Measurements from ENCODE around the gene ZMYND8.

The ZMYND8 gene

GRCh38 chr20:47357296-47358038 is 968 bp upstream of the ZMYND8 start:
- DNase-seq: peak; percentile 85
- in situ Hi-C loops (cut with HindIII; ENCODE audit: low pct_ligation_motif_present, low pct_unique_long_range_greater_than_20kb, low sequenced_read_pairs): no loop called here

- in situ Hi-C loops (cut with HindIII; ENCODE audit: low pct_ligation_motif_present, low pct_unique_long_range_greater_than_20kb, low sequenced_read_pairs): no loop called here
- no peak for DNase-seq
These were observed 326 bp downstream of the ZMYND8 start for GRCh38 chr20:47356220-47356525.

DNA sequence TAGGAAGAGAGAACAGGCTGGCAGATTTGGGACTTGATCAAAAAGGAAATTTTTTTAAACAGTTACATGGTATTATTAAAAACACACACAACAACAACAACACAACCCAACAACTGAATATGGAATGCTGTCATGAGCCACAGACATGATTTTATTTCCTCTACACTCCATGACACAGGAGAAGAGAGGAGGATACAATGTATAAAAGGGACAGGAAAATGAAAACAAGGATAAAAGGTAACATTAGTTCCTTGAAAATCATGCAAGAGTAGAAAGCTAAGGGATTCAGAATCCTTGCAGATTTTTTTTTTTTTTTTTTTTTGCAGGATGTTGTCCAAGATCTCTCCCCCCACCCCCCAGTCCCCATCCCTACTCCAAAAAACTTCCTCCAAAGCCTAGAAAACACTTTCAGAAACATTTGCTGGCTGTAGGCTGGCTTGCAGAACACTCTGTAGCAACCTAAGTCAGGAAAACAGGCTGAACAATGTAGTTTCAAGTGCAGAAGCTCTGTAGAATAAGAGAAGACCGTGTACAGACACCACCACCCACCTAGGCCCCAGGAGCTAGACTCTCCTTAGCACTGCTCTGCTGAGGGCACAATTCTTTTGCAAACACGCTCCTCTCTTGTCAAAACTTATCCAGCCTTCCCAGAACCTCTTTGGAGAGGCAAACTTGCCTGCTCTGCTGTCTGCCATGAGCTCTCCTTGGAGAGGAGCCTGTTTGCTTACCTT is 845 bp downstream of the ZMYND8 start:
- DNase-seq: no peak
- in situ Hi-C loops (cut with HindIII; ENCODE audit: low pct_ligation_motif_present, low pct_unique_long_range_greater_than_20kb, low sequenced_read_pairs): no loop called here

- DNase-seq: no peak
- in situ Hi-C loops (cut with HindIII; ENCODE audit: low pct_ligation_motif_present, low pct_unique_long_range_greater_than_20kb, low sequenced_read_pairs): no loop called here
These were observed 1.6 kb downstream of the ZMYND8 start for GRCh38 chr20:47354714-47355488.

- DNase-seq: no peak
- in situ Hi-C loops (cut with HindIII; ENCODE audit: low pct_ligation_motif_present, low pct_unique_long_range_greater_than_20kb, low sequenced_read_pairs): no loop called here
These were observed 2.1 kb downstream of the ZMYND8 start for GRCh38 chr20:47354464-47354713.

DNA sequence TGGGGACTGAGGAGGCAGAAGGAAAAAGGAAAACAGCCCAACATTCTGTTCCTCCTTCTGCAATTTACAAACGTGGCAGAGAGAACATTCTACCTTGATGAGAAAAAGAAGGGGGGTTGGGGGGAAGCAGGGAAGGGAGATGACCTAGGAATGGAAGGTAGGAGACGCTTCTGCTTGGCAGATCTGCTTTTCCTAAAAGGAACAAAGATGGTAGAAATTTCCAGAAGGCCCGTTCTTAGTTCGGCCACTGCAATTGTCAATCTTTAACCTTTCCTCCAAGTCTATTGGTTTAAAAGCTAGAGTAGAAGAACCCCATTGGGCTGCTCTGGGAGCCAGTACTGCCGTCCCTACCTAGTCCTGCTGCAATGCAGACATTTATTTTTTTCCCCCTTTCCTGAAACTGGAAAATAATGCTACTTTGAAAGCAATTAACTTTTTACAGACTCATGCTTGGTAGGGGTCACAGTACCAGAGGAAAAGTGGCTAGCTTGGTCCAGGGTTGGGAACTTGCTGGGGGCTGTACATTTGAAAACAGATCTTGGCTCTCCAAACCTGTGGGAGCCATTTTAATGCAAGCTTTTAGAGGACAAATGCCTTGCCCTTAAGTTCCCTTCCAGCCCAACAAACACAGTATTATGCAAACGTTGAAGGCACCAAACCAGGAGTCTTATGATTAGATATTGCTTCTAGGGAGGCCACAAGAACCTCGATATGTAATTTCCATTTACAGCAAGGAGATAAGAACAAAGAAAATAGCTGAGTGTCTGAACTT is 2.6 kb downstream of the ZMYND8 start:
- peak; percentile 55 for DNase-seq

DNA sequence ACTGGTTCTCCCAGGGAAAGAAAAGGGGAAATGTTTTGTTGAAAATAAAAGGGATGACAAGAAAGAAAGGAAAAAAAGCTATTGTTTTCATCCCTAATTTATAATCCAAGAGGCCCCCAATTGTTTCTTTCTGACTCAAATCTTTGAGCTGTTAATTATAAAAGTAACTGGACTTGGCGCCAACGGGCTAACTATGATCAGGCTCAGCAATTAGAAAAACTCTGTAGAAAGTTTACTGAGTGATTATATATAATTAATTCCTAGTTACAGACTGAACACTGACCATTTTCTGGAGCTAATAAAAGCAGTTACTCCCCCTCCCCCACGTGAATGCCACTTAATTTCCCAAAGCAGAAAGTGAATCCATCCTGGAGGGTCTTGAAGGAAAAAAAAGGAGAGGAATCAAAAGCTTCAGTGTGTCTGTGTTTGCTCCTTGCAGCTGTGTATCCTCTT is 3.2 kb downstream of the ZMYND8 start:
- in situ Hi-C loops (cut with HindIII; ENCODE audit: low pct_ligation_motif_present, low pct_unique_long_range_greater_than_20kb, low sequenced_read_pairs): no loop called here
- DNase-seq: no peak

More for the DNA sequence above, 2.6 kb downstream of the ZMYND8 start:
- in situ Hi-C loops (cut with HindIII; ENCODE audit: low pct_ligation_motif_present, low pct_unique_long_range_greater_than_20kb, low sequenced_read_pairs): no loop called here

DNA sequence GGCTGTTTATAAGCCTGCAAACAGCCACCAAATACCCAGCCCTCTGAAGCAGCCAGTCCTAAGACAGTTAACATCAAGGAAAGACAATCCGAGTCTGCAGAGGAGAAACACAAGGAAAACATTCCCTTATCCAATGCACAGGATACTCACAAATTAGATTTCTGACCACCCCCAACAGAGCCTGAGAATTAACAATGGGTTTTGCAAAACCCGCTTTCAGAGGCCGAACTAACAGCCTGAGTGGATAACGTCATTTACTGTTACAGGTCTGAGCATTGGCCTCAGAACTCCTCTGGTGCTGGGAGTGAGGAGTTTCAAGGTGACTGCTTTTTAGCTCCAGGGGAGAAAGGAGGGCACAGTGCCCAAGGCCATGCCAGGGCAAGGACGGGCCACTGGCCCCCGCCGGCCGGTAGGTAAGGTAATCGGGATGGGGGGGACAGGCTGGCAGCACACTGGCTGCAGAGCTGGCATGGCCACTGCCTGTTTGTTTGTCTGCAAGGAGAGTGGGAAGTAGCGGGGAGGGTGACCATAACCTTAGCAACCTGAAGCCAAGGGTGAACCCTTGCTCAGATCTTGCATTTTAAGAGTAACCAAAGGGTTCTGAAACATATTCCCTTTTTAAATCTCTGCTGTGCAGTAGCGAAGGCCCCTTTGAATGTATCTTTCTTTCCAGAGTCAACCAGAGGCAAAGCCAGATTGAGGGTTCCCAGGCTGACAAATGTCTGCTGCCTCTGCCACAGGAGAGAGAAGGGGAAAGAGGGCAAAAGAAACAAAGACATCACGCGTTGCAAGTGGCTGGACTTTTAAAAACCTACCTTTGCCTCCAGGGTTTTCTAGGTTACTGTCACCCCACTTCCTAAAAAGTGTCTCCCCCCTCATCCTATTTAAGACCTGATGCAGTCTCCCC is 3.9 kb downstream of the ZMYND8 start:
- DNase-seq: no peak
- in situ Hi-C loops (cut with HindIII; ENCODE audit: low pct_ligation_motif_present, low pct_unique_long_range_greater_than_20kb, low sequenced_read_pairs): no loop called here

- DNase-seq: peak; percentile 39
- in situ Hi-C loops (cut with HindIII; ENCODE audit: low pct_ligation_motif_present, low pct_unique_long_range_greater_than_20kb, low sequenced_read_pairs): no loop called here
These were observed 4.7 kb downstream of the ZMYND8 start for GRCh38 chr20:47351643-47352331.

GRCh38 chr20:47350691-47351545 is 5.6 kb downstream of the ZMYND8 start:
- no peak for DNase-seq
- in situ Hi-C loops (cut with HindIII; ENCODE audit: low pct_ligation_motif_present, low pct_unique_long_range_greater_than_20kb, low sequenced_read_pairs): no loop called here

GRCh38 chr20:47350181-47350550 is 6.3 kb downstream of the ZMYND8 start:
- in situ Hi-C loops (cut with HindIII; ENCODE audit: low pct_ligation_motif_present, low pct_unique_long_range_greater_than_20kb, low sequenced_read_pairs): no loop called here
- no peak for DNase-seq

GRCh38 chr20:47349365-47350180 is 6.9 kb downstream of the ZMYND8 start:
- in situ Hi-C loops (cut with HindIII; ENCODE audit: low pct_ligation_motif_present, low pct_unique_long_range_greater_than_20kb, low sequenced_read_pairs): no loop called here

DNA sequence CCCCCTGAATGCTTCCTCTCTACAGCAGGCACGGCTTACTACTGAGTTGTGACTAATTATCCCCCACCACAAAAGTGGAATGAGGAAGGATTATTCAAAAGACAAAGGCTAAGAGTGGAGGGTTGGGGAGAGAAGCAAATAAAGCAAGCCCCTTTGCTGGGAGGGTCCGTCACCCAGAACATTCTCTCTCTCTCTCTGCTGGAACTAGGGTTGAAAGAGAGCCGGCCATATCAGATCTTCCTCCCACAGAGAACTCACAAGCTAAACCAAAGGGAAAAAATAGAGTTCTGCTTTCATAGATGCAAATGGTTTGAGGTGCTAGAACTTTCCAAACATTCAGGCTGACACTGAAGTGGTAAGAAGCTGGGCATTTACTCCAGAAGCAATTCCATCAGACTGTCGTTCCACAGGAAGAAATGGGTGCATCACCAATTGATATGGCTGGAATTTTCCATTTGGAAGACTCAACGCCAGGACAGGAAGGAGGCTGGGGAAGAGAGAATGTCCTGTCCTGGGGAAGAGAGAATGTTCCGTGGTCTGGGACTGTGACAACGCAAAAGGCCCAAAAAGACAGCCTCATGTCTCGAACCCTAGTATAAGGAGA is 7.9 kb downstream of the ZMYND8 start:
- in situ Hi-C loops (cut with HindIII; ENCODE audit: low pct_ligation_motif_present, low pct_unique_long_range_greater_than_20kb, low sequenced_read_pairs): no loop called here
- no peak for DNase-seq

More at GRCh38 chr20:47349365-47350180, 6.9 kb downstream of the ZMYND8 start:
- no peak for DNase-seq

DNA sequence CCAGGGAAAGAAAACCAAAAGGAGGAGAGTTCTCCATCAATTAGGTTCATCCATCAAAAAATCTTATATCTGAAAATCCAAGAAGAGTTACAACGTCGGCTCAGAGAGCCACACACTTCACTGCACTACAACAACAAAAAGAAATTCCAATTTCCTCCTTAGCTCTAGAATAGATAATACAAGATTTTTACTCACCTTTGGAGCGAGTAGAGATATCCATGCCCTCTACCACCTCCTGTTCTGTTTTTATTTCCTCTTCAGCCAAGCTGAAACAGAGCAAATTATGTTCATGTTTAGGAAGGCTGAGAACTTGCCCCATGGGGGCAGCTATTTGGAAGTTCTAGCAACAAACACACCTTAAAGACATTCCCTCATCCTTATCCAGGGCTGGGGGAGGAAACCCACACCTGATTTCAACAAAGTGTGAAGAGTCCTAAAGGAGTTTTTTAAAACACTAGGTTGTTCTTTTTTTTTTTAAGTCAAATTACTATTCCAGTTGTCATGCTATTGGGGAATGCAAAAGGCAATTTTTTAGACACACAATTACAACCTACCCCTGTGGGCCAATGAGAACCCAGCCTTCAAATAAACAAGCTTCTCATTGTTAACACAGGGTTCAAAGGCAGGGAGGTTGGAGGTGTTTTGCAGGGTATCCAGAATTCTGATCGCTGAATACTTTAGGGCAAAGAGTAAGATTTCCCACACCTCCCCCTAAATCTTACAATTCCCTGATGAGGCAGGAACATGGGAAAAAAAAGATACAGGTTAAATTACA is 8.7 kb downstream of the ZMYND8 start:
- in situ Hi-C loops (cut with HindIII; ENCODE audit: low pct_ligation_motif_present, low pct_unique_long_range_greater_than_20kb, low sequenced_read_pairs): no loop called here
- DNase-seq: no peak

DNA sequence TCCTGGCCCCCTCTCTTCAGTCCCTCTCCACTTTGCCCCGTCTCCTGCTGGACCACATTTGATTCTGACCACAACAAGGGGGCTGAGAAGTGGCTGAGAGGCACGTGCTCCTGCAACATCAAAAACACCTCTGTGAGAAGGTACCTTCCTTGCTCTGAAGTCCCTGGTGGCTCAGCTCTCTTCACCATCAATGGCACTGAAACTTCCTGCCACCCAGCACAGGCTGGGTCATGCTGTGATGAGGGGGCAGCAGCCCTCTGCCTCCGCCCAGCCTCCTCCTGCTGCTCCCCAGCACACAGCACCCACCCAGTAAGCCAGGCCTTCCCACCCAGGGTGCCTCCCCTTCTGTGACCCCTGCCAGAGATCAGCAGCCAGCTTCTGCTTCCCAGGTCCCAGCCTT is 10.3 kb downstream of the ZMYND8 start:
- DNase-seq: no peak
- in situ Hi-C loops (cut with HindIII; ENCODE audit: low pct_ligation_motif_present, low pct_unique_long_range_greater_than_20kb, low sequenced_read_pairs): no loop called here

Measured in ACHN (cell line).